ENCODE data around the gene KSR1.

- TF ChIP-seq CTCF (IDR thresholded peaks at IDR 0.05; ENCODE audit: insufficient read depth, low read depth, low read length) (no peak), EZH2 (IDR thresholded peaks at IDR 0.05; ENCODE audit: insufficient read depth, low read length) (no peak)
Observed at GRCh38 chr17:27460196-27460725, 4.0 kb downstream of the KSR1 start.
